Stromal cell of bone marrow (primary cell): ENCODE results near the gene TRPM3.

Experiments
- DNase-seq: peaks from one replicate; pipeline ENCODE4 v3.0.0-alpha.2; 2012; ENCODE audit warnings: low read depth

TRPM3 gene

DNA sequence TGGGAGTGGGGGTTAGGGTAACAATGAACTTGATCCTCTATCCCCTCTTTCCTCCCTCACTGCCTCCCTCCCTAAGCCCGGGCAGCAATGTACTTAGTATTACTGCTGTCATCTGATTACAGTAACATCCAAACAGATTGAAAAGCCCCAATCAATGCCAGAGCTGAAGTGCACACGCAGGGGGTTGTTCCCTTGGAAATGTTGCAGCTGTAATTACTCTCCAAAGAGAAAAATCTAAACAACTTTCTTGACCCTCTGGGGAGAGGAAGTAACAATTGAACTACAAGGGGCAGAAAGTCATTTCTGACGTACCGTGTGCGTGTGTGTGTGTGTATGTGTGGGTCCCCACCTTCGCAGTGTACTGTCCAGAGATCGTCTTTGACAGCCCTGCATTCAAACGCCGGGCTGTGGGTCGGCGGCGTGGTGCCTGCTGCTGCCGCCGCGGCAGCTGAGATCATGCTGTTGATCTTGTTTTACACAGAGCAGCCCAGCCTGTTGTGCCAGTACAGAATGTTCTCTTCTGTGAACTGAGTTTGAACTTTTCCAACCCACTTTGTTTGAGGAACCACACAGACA lies 640.9 kb downstream of the TRPM3 start:
- DNase-seq = peak; percentile 57

DNA sequence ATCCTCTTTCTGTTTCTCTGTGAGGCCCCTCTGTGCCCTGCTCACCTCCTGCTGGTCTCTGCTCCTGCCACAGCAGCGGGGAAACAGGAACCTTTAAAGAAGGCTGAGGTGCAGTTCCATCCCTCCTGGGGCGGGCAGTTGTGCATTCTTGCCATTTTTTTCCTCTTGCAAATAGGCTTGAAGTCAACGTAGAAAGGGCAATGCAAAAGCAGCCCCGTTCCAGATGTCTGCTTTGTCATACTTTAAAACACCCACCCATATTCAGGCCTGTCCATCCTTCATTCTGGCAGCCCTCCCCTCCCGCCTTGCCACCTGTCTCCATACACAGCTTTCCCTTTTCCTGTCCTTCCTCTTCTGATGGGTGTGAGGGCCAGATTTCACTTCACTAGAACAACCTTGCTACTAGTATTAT lies 641.5 kb downstream of the TRPM3 start:
- DNase-seq = no peak
